Epidermal melanocyte (primary cell): ENCODE measurements around the gene NRL.
"Not testable (repeated sequence)": the region's sequence is repeated elsewhere in the genome, so short reads cannot be mapped to it uniquely, and the experiment has no call there.

Source experiments
- DNase-seq: peaks from one replicate; pipeline ENCODE4 v3.0.0; 2011; ENCODE audit warnings: low spot score; ENCODE audit not compliant: insufficient read length

The NRL gene

DNA sequence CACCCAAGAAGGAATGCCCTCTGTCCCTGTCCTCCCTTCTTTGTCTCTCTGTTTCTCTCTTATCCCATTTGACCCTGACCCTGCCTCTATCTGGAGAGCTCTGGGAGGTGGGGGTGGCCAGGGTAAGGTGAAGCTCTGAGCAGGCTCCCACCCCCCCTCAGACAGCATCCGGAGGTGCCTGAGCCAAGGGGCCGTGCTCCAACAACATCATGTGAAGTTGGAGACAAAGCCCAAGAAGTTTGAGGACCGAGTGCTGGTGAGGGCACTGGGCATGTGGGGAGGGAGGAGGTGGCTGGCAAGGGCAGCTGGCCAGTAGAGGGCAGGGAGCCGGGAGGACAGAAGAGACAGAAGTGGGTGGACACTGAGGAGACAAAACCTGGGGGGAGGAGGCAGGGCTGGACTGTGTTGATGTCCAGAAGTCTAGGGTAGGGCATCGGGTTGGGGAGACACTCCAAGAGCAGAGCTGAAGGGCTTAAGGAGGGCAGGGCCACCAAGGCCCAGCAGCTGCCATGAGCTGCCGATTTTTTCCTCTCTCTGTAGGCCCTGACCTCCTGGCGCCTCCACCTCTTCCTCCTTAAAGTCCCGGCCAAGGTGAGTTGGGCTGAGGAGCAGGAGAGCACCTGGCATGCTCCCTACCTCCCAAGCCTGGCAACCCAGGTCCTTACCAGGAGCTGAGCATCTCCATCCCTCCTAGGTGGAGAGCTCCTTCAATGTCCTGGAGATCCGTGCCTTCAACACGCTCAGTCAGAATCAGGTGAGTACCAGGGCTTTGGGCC lies 61.0 kb downstream of the NRL start:
- no peak for DNase-seq

DNA sequence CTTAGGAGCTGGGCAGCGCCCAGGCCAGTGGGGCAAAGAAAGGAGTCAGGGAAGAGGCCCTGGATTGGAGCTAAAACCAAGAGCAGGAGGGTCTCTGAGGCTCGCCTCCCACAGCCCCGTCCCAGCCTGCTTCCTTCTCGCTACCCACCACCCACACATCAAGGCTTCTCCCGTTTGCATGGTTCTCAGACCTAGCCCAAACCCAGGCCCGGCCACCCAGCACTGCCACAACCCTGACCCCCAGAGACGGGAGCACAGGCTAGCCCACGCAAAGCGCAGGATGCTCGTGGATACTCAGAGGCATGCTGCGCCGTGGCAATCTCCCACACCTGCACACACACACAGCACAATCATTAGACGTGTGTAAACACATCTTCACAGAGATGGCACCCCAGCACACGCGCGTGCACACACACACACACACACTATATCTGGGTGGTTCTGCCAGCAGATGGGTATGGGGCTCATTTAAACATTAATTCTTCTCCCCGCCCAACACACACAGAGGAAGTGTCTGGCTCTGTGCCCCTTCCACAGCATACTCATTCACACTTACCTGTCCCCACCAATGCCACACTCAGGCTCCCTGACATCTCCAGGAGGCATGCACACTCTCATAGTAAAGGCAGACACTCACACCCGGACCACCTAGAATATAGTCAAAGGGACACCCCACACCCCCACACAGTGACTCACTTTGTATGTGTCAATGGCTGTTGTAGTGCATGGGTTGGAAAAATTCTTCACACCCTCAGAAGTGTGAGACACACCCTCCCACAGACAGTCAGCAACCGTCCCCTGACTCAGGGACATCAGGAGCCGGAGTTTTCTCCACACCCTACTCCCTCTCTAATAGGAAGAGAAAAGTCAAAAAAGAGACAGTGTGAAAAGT lies 61.8 kb downstream of the NRL start:
- DNase-seq, result no peak

DNA sequence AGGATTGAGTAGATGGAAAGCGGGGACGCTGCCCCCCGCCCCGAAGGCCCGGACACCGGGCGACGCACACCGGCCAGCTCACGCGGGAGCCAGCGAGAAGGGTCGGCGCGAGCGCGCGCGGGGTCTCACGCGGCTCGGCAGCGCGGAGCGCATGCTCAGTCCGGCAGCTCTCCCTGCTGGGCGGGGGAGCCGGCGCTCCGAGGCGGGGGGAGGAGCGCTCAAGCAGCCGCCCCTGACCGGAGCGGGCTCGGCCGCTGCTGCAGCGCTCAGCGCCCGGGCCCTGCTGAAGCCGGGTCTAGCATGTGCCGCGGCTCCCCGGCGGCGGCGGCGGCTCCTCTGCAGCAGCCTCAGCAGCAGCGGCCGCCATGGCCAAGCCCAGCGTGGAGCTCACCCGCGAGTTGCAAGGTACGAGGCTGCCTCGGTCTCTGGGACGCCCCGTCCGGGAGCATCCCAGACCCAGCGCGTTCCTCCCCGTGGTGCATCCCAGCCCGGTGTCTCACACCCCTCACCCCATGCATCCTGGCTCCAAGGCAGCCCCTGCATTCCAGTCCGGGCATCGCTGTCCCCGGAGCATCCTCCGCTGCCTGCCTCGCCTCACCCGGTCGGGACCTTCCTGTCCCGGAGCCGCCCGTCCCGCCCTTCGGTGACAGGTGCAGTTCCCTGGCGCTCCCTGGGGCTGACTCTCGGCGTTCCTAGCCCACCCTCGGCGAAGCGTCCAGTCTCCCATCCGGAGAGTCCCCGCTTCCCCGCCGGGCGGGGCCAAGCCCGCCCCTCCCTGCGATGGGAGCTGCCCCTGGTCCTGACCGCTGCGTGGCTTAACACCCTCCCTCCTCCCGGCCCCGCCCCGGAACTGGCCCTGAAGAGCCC lies 62.7 kb downstream of the NRL start, which contains the start of gene CARMIL3:
Gene CARMIL3 (plus strand): TSS at position 221 of the 867 bp plus-strand sequence. CDS start 145 bp downstream, at position 366.
- DNase-seq, result peak; percentile 33

DNA sequence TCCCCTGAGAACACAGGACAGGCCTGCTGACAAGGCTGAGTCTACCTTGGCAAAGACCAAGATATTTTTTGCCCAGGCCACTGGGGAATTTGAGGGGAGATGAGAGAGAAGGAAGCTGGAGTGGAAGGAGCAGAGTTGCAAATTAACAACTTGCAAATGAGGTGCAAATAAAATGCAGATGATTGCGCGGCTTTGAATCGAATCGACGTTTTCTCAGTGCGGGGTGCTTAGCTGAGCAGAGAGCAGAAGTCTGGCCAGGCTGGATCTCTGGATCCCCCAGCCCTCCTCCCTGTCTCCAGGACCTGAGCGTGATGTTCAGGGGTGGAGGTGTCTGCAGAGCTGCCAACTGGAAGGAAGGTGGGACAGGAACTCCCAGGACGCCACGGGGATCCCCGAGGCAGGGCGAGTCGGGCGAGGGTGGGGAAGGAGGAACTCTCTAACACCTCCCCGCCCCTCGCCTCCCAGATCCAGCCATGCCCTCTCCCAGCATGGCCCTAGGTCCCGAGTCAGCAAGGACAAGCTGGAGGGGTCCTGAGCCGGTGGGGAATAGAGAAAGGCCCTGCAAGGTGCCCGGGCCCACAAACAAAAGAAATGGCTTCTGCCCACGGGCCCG lies 63.5 kb downstream of the NRL start:
- DNase-seq, result peak; percentile 4

DNA sequence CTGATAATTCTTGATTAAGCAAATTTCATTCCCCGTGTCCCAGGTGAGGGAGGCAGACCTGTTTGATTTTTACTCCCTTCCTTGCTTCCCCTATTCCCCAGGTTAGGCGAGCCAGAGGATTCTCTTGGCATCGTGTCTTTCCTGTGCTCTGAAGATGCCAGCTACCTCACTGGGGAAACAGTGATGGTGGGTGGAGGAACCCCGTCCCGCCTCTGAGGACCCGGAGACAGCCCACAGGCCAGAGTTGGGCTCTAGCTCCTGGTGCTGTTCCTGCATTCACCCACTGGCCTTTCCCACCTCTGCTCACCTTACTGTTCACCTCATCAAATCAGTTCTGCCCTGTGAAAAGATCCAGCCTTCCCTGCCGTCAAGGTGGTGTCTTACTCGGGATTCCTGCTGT lies 64.0 kb downstream of the NRL start:
- DNase-seq, result peak; percentile 4

DNA sequence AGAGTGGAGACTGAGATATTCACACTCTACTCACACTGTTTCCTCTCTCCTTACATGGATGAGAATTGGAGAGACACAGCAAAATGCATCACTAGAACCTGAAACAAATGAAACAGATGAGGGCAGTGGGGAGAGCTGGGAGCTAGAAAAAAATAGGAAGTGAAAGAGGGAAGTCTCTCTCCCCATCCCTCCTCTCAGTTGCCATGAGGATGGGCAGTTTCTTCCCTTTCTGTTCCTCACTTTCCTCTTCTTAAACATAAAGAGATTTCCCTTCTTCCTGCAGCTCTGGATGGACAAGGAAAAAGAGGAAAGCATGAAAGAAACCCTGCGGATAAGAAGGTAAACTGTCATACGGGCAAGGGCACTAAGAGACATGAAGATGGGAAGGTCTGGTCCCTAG lies 65.7 kb downstream of the NRL start:
- not testable (repeated sequence) for DNase-seq

DNA sequence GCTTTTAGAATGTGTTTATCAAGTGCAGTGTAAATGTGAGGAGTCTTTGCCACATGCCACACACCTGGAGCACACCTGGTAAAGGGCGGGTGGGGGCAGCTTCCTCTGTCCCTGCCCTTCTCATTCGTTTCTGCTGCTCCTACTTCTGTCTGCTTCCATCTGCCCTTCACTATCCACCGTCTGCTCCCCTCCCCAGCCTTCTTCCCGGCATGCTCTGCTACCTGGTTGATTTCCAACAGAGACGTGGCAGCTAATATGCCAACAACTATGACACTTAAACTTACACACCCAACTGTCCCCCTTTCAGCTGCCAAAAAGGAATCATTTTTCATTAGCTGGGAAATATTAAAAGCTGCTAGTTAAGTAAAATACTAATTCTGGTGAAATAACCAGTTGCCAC lies 72.0 kb downstream of the NRL start:
- DNase-seq, result no peak

DNA sequence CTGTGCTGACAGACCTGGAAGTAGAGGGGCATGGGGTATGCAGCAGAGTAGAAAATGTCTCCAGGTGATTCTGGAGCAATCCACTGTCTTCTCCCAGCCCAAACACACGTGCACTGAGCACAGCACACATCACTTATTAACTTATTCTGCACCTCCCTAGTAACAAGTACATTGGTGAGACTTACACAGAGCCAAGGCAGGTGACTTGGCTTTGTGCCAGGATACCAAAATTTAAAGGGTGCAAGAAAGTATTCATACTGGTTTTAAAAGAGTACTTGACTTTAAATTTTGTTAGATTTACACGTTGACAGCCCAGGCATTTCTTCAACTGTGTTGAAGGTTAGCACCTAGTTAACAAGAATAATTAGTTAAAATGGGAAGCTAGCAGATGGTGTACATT lies 74.1 kb downstream of the NRL start:
- no peak for DNase-seq

DNA sequence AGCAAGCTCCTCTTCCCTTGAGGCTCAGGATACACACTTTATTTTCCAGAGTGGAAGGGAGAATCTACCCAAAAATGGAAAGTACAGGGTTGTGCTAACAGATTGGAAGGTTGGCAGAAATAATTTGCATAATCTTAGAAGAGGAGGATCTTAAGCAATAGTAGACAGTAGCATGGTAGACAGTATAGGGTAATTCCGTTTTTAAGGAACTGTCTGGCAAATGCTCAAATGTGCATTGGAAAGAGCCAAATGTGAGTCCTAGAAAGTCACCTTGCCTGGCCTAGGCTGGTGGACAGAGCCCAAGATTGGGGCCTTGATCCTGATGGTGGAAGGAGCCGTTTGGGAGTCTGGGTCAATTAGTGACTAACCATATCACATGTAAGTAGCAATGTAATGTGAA lies 76.1 kb downstream of the NRL start:
- DNase-seq, result no peak

DNA sequence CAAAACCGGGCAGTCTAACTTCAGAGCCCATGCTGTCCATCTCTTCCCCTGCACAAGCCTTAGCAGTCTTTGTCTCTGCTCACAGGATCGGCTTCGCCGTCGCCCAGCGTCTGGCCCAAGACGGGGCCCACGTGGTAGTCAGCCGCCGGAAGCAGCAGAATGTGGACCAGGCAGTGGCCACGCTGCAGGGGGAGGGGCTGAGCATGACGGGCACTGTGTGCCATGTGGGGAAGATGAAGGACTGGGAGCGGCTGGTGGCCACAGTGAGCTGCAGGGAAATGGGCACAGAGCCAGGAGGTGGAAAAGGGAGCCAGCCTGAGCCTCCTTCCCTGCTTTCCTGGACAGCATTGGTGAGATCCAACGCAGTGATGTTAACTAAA lies 77.1 kb downstream of the NRL start:
- DNase-seq, result no peak

DNA sequence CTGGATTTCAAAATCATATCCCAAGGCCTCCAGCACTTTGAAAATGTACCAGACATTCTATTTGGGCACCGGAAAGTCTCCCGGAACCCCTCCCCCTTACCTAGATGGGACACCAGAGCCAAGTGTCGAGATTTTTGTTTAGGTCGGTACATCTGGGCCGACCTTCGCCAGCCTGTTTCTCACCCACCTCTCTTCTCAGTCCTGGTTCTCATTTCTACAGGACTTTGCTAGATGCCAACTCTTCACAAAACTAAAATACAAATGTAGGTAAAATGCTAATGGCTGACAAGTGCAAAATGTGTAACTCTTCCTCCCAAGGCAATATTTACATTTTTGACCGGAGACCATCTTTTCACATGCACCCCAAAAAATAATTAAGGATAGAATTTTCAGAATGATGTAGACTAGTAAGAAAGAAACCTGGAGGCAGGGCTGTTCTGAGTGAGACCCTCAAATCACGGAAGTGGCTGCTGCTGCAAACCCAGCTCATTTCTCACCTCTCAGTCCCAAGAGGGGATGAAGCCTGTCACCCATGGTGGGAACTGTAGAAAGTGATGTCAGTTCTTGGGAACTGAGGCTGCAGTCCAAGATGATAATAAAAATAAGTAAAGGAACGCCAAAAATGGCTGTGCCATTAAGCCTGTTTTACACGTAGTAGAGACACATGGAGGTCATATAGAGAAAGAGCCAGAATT lies 77.6 kb downstream of the NRL start:
- DNase-seq, result not testable (repeated sequence)

DNA sequence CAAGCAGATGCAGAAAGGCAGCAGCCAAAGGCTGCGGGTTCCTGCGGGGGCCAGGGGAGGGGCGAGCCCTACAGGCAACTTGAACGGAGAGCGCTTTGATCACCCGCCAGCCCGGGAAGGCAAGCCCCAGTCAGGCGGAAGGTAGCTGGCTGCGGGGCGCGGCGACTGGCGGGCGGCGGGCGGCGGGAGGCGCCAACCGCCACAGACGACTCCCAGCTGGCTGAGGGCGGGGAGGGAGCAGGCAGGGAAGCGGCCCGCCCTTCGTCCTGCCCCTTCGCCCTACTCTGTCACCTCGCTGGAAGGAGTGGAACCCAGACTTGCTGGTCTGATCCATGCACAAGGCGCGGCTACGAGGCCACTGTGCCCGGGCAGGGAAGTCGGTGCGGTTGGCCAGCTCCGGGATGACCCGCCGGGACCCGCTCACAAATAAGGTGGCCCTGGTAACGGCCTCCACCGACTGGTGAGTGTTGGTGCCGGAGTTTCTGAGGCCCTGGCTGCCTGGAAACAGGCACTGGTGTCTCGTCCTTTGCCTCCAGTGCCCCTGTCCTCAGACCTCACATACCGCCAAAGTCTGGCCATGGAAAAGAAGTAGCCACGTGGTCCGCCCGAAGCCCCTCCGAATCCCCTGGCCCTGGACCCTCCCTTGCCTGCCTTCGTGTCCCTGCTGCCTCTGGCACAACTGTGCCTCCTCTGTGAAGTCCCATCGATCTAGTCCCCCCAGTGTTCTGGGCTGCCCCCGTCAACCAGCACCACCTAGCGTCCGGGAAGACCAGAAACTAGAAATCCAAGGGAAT lies 78.4 kb downstream of the NRL start:
- peak; percentile 66 for DNase-seq

DNA sequence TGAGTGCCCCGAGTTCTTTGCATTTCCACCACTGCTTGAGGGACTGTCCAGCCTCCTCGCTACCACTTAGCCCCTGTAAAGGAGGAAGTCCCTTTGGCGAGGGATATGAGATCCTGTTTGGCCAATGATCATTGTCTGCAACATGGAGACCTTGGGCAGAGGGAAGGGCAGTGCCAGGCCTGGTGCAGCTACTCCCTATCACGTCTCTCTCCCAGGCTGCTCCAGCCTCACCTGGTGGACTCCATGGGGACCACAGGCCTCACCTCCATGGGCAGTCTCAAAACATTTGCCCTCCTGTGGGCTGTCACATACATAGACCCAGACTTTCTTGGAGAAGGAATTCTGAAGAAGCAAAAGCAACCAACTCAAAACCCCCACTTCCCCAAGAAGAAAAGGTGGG lies 79.0 kb downstream of the NRL start:
- not testable (repeated sequence) for DNase-seq

DNA sequence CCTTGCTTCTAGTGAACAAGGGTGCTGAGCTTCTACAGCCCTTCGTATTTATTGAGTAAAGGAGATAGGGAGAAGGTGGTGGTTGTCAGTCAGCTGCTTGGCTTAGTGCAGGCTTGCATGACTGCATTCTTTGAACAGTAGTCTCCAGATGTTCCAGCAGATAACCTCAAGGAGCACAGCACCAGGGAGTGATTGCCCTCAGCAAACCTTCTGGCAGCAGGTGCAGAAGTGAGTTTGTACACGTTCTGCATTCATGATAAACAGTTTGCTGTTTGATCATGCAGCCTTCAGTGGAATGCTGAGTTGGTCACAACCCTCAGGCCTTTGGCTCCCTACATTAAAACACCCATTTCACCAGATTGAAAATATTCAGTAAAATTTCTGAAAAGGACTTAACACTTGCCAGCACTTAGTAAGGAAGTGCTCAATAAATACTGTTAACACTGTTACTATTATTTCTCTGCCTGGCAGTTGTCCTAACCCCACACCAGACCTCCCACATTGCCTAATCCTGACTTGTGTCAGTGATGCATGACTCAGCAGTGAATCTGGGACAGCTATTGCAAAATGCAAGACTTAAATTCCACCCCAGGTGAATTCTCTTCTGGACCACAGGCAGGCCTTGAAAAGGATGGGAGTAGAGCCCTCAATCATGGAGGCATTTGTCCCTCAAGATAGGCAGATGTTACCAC lies 81.9 kb downstream of the NRL start:
- no peak for DNase-seq

DNA sequence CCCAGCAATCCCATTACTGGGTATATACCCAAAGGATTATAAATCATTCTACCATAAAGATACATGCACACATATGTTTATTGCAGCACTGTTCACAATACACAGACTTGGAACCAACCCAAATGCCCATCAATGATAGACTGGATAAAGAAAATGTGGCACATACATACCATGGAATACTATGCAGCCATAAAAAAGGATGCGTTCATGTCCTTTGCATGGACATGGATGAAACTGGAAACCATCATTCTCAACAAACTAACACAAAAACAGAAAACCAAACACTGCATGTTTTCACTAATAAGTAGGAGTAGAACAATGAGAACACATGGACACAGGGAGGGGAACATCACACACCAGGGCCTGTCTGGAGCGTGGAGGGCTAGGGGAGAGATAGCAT lies 83.4 kb downstream of the NRL start:
- not testable (repeated sequence) for DNase-seq

DNA sequence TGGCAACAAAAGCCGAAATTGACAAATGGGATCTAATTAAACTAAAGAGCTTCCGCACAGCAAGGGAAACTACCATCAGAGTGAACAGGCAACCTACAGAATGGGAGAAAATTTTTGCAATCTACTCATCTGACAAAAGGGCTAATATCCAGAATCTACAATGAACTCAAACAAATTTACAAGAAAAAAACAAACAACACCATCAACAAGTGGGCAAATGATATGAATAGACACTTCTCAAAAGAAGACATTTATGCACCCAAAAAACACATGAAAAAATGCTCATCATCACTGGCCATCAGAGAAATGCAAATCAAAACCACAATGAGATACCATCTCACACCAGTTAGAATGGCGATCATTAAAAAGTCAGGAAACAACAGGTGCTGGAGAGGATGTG lies 85.1 kb downstream of the NRL start:
- DNase-seq, result not testable (repeated sequence)
